Right atrium auricular region (tissue), 2 donors: ENCODE data around the gene SCYGR4. TPM values are rescaled to one million over a fixed set of nuclear protein-coding genes. Genes with fewer than 3 reads are reported as not detected.

Source experiments
- DNase-seq: peaks from one replicate; pipeline ENCODE4 v3.0.0-alpha.2; 2019; ENCODE audit warnings: low spot score
- H3K27ac ChIP-seq, 2 donors: fragments of 200-600 bp; sonication (generic); 1 replicate in 1 of 2; 2 replicates in 1 of 2; pipeline ENCODE4 v1.5.1; 2016 to 2019
- H3K27me3 ChIP-seq, 2 donors: fragments of 200-600 bp; sonication (generic); one replicate each; pipeline versions ENCODE4 v1.5.1 to v1.6.0; 2017 to 2019
- H3K36me3 ChIP-seq: fragments of 200-600 bp; sonication (generic); one replicate; pipeline ENCODE4 v1.5.1; 2016
- H3K4me1 ChIP-seq, 2 donors: fragments of 200-600 bp; sonication (generic); one replicate each; pipeline versions ENCODE4 v1.5.1 to v1.6.0; 2017 to 2019
- H3K4me3 ChIP-seq, 2 donors: fragments of 200-600 bp; sonication (generic); 1 replicate in 1 of 2; 2 replicates in 1 of 2; pipeline ENCODE4 v1.5.1; 2017 to 2019; ENCODE audit warnings: mild to moderate bottlenecking in 1 of 2, moderate library complexity in 1 of 2
- H3K9me3 ChIP-seq, 2 donors: fragments of 200-600 bp; sonication (generic); one replicate each; pipeline ENCODE4 v1.5.1; 2019
- total RNA-seq, 2 donors: library from RNA; depleted of rRNA; stranded (reverse); fragments of >200 nt; gene quantifications; one replicate each; pipeline ENCODE4 v1.1.0, GENCODE V29; 2016
- TF ChIP-seq, protein P1 (sequence below), 2 donors: fragments of 200-600 bp; sonication (generic); IDR thresholded peaks; one replicate each; pipeline ENCODE4 v1.5.1; 2019; ENCODE audit warnings: antibody characterized with exemption in 2 of 2

The SCYGR4 gene
- total RNA-seq, 2 donors from 2014 or later, result not detected

DNA sequence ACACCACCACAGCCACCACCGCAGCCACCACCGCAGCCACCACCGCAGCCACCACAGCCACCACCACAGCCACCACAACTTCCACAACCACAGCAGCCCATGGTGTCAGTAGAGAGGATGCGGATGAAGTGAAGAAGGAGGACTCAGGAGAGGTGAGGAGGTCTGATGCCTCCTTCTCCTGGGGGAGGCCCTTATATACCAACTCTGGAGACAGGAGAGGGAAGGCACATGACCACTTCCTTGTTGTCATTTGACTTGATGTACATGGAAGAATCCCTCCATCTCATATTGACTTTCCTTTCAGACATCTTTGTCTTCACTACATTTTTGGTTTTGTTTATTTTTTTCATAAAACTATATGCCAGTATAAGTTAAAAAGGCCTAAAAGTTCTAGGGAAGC is 2.6 kb upstream of the SCYGR4 start, which contains the start of gene SCYGR3:
Gene SCYGR3 (minus strand): TSS at position 101 of the 400 bp plus-strand sequence. CDS start 0 bp downstream, at position 101.
- no peak within 1 kb of the TSS for H3K27ac ChIP-seq
- no peaks in the 10 kb centered on the region for H3K9me3 ChIP-seq
- no peak for DNase-seq

DNA sequence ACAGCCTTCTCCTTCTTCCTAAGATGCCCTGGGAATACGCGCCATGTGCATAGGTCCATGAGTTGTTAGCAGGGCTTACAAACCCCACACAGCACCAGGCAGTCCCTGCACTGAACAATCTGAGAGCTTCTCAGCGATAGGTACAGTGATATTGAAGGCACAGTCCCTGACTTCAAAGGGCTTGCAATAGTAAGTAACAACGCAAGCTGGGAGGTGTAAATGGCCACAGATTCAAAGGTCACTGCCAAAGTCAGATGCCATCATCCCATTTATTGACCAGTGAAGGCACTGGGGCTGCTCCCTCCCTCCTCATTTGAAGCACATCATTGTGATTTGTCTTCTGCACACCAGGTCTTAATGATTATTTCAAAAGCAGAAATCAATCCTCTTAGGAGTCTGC is 2.1 kb upstream of the SCYGR4 start:
- no peak for DNase-seq
- TF ChIP-seq, protein P1, sequence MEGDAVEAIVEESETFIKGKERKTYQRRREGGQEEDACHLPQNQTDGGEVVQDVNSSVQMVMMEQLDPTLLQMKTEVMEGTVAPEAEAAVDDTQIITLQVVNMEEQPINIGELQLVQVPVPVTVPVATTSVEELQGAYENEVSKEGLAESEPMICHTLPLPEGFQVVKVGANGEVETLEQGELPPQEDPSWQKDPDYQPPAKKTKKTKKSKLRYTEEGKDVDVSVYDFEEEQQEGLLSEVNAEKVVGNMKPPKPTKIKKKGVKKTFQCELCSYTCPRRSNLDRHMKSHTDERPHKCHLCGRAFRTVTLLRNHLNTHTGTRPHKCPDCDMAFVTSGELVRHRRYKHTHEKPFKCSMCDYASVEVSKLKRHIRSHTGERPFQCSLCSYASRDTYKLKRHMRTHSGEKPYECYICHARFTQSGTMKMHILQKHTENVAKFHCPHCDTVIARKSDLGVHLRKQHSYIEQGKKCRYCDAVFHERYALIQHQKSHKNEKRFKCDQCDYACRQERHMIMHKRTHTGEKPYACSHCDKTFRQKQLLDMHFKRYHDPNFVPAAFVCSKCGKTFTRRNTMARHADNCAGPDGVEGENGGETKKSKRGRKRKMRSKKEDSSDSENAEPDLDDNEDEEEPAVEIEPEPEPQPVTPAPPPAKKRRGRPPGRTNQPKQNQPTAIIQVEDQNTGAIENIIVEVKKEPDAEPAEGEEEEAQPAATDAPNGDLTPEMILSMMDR (IDR thresholded peaks at IDR 0.05), result no peak
- H3K27ac ChIP-seq, result no peak overlapping the region
- H3K27me3 ChIP-seq, result no peaks in the 10 kb centered on the region
- H3K9me3 ChIP-seq, result no peaks in the 10 kb centered on the region
- H3K4me3 ChIP-seq, result no peak overlapping the region
- no peaks in the 10 kb centered on the region for H3K4me1 ChIP-seq
- H3K36me3 ChIP-seq, result no peaks in the 10 kb centered on the region

More for the DNA sequence above, 2.6 kb upstream of the SCYGR4 start, which contains the start of gene SCYGR3:
- Histone ChIP-seq H3K27me3 (no peaks in the 10 kb centered on the region), H3K4me3 (no peak within 1 kb of the TSS), H3K4me1 (no peaks in the 10 kb centered on the region), H3K36me3 (no peaks in the 10 kb centered on the region)
- TF ChIP-seq, protein P1 (IDR thresholded peaks at IDR 0.05), result no peak

DNA sequence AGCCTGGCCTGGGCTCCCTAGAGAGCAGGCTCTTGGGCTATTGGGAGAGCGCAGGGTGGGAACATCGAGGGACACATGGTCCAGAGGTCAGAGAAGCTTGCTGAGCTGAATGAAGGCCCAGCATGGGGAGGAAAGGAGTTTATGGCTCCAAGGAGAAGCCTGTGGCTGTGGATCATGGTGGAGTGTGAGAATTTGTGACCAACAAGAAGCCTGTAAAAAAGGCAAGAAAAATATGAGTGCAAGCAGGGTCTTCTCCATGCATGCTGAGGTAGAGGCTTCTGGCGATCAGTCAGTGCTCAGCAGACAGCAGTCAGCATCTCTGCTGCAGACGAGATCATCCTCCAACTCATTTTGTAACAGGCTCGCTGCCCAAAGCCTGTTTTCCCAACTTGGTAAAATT is 1.4 kb upstream of the SCYGR4 start:
- TF ChIP-seq, protein P1 (IDR thresholded peaks at IDR 0.05), result no peak
- Histone ChIP-seq H3K9me3 (no peaks in the 10 kb centered on the region), H3K27ac (no peak overlapping the region), H3K27me3 (no peaks in the 10 kb centered on the region), H3K4me3 (no peak overlapping the region), H3K36me3 (no peaks in the 10 kb centered on the region), H3K4me1 (no peaks in the 10 kb centered on the region)
- DNase-seq, result no peak

DNA sequence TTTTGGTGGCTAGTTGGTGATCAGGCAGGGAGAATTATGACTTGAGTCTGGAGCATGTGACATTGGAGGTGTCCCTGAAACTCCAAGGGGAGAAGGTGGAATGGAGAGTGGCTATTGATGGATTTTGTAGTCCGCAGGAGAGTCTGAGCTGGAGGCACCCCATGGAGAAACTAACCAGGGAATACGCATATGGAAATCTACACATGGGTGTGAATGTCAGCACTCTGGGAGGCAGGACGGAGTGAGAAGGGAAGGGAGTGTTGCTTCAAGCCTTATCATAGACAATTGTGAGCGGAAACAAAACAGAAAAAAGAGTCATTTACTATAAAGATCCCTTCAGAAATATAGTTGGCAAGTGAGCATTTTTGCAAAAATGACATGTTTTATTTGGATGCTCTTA is 667 bp upstream of the SCYGR4 start:
- Histone ChIP-seq H3K27ac (no peak overlapping the region), H3K36me3 (no peaks in the 10 kb centered on the region), H3K4me3 (no peak overlapping the region), H3K27me3 (no peaks in the 10 kb centered on the region), H3K4me1 (no peaks in the 10 kb centered on the region), H3K9me3 (no peaks in the 10 kb centered on the region)
- TF ChIP-seq, protein P1 (IDR thresholded peaks at IDR 0.05), result no peak
- DNase-seq, result no peak

DNA sequence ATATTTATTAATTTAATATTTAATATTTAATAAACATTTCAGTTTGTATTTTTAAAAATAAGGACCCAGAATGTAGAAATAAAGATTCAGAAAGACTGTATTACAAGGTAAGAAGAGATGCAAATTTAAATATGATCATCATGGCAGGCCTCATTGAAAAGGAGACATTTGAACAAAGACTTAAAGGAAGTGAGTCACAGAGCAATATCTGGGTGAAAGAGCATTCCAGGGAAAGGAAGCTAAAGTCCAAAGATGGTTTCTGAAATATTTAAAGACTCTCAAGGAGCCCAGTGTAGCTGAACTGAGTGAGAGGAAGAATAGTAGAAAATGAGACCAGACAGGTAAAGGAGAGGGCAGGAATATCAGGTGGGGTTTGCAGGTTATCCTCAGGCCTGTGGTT is 5.9 kb downstream of the SCYGR4 start:
- Histone ChIP-seq H3K4me3 (no peak overlapping the region), H3K36me3 (no peaks in the 10 kb centered on the region), H3K9me3 (peaks cover 0 to 9% of the 10 kb centered on the region in 2 donors), H3K27me3 (no peaks in the 10 kb centered on the region), H3K27ac (no peak overlapping the region), H3K4me1 (no peaks in the 10 kb centered on the region)
- no peak for DNase-seq
- TF ChIP-seq, protein P1 (IDR thresholded peaks at IDR 0.05), result no peak

DNA sequence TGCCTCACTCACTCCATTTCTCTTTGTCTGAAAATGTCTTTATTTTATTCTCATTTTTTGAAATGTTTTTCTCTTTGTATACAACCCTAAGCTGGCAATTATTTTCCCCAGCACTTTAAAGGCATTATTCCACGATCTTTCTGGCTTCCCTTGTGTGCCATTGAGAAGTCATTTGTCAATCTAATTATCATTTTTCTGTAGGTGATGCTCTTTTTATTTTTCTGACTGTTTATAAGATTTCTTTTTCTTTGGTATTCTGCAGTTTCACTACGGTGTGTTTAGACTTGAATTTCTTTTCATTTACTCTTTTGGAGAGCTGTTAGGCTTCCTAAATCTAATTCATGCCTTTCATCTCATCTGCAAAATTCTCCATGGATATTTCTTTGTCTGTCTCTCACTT is 8.1 kb downstream of the SCYGR4 start:
- no peak for DNase-seq
- TF ChIP-seq, protein P1 (IDR thresholded peaks at IDR 0.05), result no peak
- H3K4me1 ChIP-seq, result no peaks in the 10 kb centered on the region
- no peak overlapping the region for H3K4me3 ChIP-seq
- no peaks in the 10 kb centered on the region for H3K36me3 ChIP-seq
- no peak overlapping the region for H3K27ac ChIP-seq
- H3K27me3 ChIP-seq, result no peaks in the 10 kb centered on the region
- peaks cover 0 to 9% of the 10 kb centered on the region in 2 donors for H3K9me3 ChIP-seq
